ENCODE measurements around the gene VMAC.

DNA sequence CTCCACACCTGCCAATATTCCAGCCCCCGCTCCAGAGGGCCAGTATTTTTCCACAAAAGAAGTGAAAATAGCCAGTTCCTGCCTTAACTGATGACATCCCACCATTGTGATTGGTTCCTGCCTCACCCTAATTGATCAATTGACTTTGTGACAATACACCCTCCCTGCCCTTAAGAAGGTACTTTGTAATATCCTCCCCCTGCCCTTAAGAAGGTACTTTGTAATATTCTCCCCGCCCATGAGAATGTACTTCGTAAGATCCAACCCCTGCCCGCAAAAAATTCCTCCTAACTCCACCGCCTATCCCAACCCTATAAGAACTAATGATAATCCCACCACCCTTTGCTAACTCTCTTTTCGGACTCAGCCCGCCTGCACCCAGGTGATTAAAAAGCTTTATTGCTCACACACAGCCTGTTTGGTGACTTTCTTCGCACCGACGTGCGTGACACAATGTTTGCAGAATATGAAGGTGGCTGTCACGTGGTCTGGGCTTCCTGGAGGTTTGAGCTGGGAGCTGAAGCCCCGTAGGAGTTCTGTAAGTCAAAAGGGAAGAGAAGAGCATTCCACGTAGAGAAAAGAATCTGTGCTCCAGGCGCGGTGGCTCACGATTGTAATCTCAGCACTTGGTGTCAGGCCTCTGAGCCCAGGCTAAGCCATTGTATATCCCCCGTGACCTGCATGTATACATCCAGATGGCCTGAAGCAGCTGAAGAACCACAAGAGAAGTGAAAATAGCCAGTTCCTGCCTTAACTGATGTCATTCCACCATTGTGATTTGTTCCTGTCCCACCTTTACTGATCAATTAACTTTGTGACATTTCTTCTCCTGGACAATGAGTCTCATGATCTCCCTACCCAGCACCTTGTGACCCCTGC lies 47.2 kb upstream of the VMAC start:
- TF ChIP-seq POLR2AphosphoS5 (IDR thresholded peaks at IDR 0.05): peak; percentile 70
- TF ChIP-seq, protein P1, sequence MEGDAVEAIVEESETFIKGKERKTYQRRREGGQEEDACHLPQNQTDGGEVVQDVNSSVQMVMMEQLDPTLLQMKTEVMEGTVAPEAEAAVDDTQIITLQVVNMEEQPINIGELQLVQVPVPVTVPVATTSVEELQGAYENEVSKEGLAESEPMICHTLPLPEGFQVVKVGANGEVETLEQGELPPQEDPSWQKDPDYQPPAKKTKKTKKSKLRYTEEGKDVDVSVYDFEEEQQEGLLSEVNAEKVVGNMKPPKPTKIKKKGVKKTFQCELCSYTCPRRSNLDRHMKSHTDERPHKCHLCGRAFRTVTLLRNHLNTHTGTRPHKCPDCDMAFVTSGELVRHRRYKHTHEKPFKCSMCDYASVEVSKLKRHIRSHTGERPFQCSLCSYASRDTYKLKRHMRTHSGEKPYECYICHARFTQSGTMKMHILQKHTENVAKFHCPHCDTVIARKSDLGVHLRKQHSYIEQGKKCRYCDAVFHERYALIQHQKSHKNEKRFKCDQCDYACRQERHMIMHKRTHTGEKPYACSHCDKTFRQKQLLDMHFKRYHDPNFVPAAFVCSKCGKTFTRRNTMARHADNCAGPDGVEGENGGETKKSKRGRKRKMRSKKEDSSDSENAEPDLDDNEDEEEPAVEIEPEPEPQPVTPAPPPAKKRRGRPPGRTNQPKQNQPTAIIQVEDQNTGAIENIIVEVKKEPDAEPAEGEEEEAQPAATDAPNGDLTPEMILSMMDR (IDR thresholded peaks at IDR 0.05): no peak
